Uterus (tissue), 4 donors: ENCODE data around the gene RHOT1. TPM values are rescaled to one million over a fixed set of nuclear protein-coding genes. Genes with fewer than 3 reads are reported as not detected.

Source experiments
- DNase-seq, 2 donors: peaks; one replicate each; pipeline ENCODE4 v3.0.0-alpha.2; 2019 to 2020
- H3K27ac ChIP-seq, 2 donors: fragments of 200-600 bp; sonication (generic); 1 replicate in 1 of 2; 2 replicates in 1 of 2; pipeline ENCODE4 v1.5.1; 2016 to 2018
- H3K27me3 ChIP-seq, 2 donors: fragments of 200-600 bp; sonication (generic); one replicate each; pipeline ENCODE4 v1.5.1; 2018 to 2019; ENCODE audit warnings: control low read depth in 1 of 2
- H3K36me3 ChIP-seq, 2 donors: fragments of 200-600 bp; sonication (generic); one replicate each; pipeline ENCODE4 v1.5.1; 2019; ENCODE audit warnings: control low read depth in 1 of 2
- H3K4me1 ChIP-seq, 2 donors: fragments of 200-600 bp; sonication (generic); one replicate each; pipeline ENCODE4 v1.5.1; 2018 to 2019; ENCODE audit warnings: control low read depth in 1 of 2
- H3K4me3 ChIP-seq, 2 donors: fragments of 200-600 bp; sonication (generic); 1 replicate in 1 of 2; 2 replicates in 1 of 2; pipeline ENCODE4 v1.5.1; 2018 to 2019; ENCODE audit warnings: mild to moderate bottlenecking in 1 of 2
- H3K9me3 ChIP-seq, 2 donors: fragments of 200-600 bp; sonication (generic); one replicate each; pipeline ENCODE4 v1.5.1; 2019; ENCODE audit warnings: control low read depth in 1 of 2
- CTCF ChIP-seq, 4 experiments: fragments of 200-600 bp in 2 of 4; fragments of 450-650 bp in 2 of 4; sonication (generic) in 2 of 4; IDR thresholded peaks; one replicate each; pipeline ENCODE4 v1.5.1; 2016 to 2019; ENCODE audit warnings: antibody characterized with exemption in 4 of 4, mild to moderate bottlenecking in 2 of 4, moderate library complexity in 1 of 4
- POLR2A ChIP-seq, 2 donors: fragments of 450-650 bp; IDR thresholded peaks; one replicate each; pipeline ENCODE4 v1.6.1; 2016; ENCODE audit warnings: antibody characterized with exemption in 2 of 2, mild to moderate bottlenecking in 1 of 2, moderate library complexity in 1 of 2
- intact Hi-C: fragments of 100-400 bp; cut with DNase I; formaldehyde crosslinking; loops from one replicate; pipeline ENCODE4 v1.15.1; 2023; ENCODE audit warnings: low total_unique reads
- total RNA-seq, 4 donors: library from RNA; depleted of rRNA in 3 of 4; stranded (reverse); fragments of >200 nt in 3 of 4; gene quantifications; one replicate each; pipeline versions ENCODE4 v1.1.0 to v1.2.4, GENCODE V29; 2014 to 2023
- donor health status: DM: yes; HTN: yes; CAD: no.

Gene RHOT1
- total RNA-seq, 4 donors from 2014 or later: 15.6 to 86.2 (median 53.8) TPM

GRCh38 chr17:32215696-32216095, 73.4 kb downstream of the RHOT1 start:
- no peaks in the 10 kb centered on the region for H3K36me3 ChIP-seq
- no peak for DNase-seq
- H3K4me1 ChIP-seq: no peaks in the 10 kb centered on the region
- H3K9me3 ChIP-seq: no peaks in the 10 kb centered on the region
- H3K4me3 ChIP-seq: no peak overlapping the region
- intact Hi-C loops: no loop called here
- no peaks in the 10 kb centered on the region for H3K27me3 ChIP-seq
- TF ChIP-seq POLR2A (IDR thresholded peaks at IDR 0.05): no peak
- H3K27ac ChIP-seq: no peak overlapping the region

GRCh38 chr17:32222621-32223020, 80.3 kb downstream of the RHOT1 start:
- no peak for DNase-seq
- H3K36me3 ChIP-seq: no peaks in the 10 kb centered on the region
- H3K9me3 ChIP-seq: no peaks in the 10 kb centered on the region
- H3K27me3 ChIP-seq: no peaks in the 10 kb centered on the region
- no peak overlapping the region for H3K27ac ChIP-seq
- TF ChIP-seq POLR2A (IDR thresholded peaks at IDR 0.05): no peak
- TF ChIP-seq CTCF (IDR thresholded peaks at IDR 0.05): no peak
- no peaks in the 10 kb centered on the region for H3K4me1 ChIP-seq
- intact Hi-C loops: no loop called here
- H3K4me3 ChIP-seq: no peak overlapping the region

- H3K4me1 ChIP-seq: no peaks in the 10 kb centered on the region
- no peak overlapping the region for H3K27ac ChIP-seq
- H3K36me3 ChIP-seq: no peaks in the 10 kb centered on the region
- intact Hi-C loops: no loop called here
- no peak overlapping the region for H3K4me3 ChIP-seq
- DNase-seq: no peak
- no peaks in the 10 kb centered on the region for H3K27me3 ChIP-seq
- H3K9me3 ChIP-seq: no peaks in the 10 kb centered on the region
- TF ChIP-seq POLR2A (IDR thresholded peaks at IDR 0.05) (no peak), CTCF (IDR thresholded peaks at IDR 0.05) (no peak)
Measured at GRCh38 chr17:32223703-32224102, 81.4 kb downstream of the RHOT1 start.

GRCh38 chr17:32226886-32227285, 84.6 kb downstream of the RHOT1 start:
- Histone ChIP-seq H3K4me1 (no peaks in the 10 kb centered on the region), H3K27me3 (no peaks in the 10 kb centered on the region), H3K4me3 (no peak overlapping the region), H3K9me3 (no peaks in the 10 kb centered on the region), H3K36me3 (no peaks in the 10 kb centered on the region), H3K27ac (no peak overlapping the region)
- TF ChIP-seq CTCF (IDR thresholded peaks at IDR 0.05) (no peak), POLR2A (IDR thresholded peaks at IDR 0.05) (no peak)
- intact Hi-C loops: no loop called here
- DNase-seq: no peak

GRCh38 chr17:32227910-32228309, 85.6 kb downstream of the RHOT1 start:
- DNase-seq: no peak
- Histone ChIP-seq H3K36me3 (no peaks in the 10 kb centered on the region), H3K4me1 (no peaks in the 10 kb centered on the region), H3K9me3 (no peaks in the 10 kb centered on the region), H3K27me3 (no peaks in the 10 kb centered on the region), H3K4me3 (no peak overlapping the region), H3K27ac (no peak overlapping the region)
- intact Hi-C loops: no loop called here
- TF ChIP-seq POLR2A (IDR thresholded peaks at IDR 0.05): no peak
- TF ChIP-seq CTCF (IDR thresholded peaks at IDR 0.05): no peak

GRCh38 chr17:32235588-32235987, 93.3 kb downstream of the RHOT1 start:
- Histone ChIP-seq H3K36me3 (no peaks in the 10 kb centered on the region), H3K9me3 (no peaks in the 10 kb centered on the region), H3K27ac (no peak overlapping the region), H3K27me3 (no peaks in the 10 kb centered on the region), H3K4me1 (no peaks in the 10 kb centered on the region), H3K4me3 (no peak overlapping the region)
- no peak for DNase-seq
- intact Hi-C loops: no loop called here
- TF ChIP-seq POLR2A (IDR thresholded peaks at IDR 0.05) (no peak), CTCF (IDR thresholded peaks at IDR 0.05) (no peak)
